GM19351 (cell line): ENCODE results near the gene ACVR2B.
A peak's percentile ranks its signal among the peaks of the same experiment; 100 is the strongest.

Source experiments
- ATAC-seq: cut with Tn5 transposase; IDR thresholded peaks from one replicate; pipeline ENCODE4 v1.9.1; 2021; ENCODE audit warnings: mild to moderate bottlenecking, moderate library complexity; ENCODE audit not compliant: unreplicated experiment

Gene ACVR2B

DNA sequence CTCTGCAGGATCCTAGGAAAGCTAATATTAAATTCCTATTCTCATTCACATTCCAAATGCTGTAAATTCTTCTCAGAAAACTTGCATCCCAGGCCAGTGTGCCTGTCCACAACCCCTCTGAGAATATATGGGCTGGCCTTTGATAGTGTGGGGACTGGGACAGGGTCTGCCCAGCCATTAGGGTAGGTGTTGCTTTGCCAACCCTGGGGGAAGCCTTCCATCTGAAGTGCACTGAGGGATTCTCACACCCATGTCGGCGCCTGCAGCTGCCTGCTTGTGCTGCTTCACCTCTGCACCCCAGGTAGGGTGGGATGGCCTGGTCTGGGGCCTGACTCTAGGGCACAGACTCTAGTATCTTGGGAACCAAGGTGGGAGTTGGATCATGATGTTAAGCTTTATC is 27.2 kb downstream of the ACVR2B start:
- ATAC-seq: no peak

DNA sequence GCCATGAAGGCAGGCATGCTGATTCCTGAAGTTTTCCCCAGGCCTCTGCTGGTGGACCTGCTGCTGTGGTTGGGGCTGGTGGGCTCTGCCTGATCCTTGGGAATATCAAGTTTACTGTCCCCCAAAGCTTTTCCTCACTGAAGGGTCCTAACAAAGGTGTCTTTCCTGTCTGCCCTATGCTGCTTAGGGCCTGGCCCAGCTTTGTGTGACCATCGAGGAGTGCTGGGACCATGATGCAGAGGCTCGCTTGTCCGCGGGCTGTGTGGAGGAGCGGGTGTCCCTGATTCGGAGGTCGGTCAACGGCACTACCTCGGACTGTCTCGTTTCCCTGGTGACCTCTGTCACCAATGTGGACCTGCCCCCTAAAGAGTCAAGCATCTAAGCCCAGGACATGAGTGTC is 29.3 kb downstream of the ACVR2B start:
- ATAC-seq: no peak

- peak; percentile 97 for ATAC-seq
Measured at GRCh38 chr3:38487323-38487722, 33.6 kb downstream of the ACVR2B start.

DNA sequence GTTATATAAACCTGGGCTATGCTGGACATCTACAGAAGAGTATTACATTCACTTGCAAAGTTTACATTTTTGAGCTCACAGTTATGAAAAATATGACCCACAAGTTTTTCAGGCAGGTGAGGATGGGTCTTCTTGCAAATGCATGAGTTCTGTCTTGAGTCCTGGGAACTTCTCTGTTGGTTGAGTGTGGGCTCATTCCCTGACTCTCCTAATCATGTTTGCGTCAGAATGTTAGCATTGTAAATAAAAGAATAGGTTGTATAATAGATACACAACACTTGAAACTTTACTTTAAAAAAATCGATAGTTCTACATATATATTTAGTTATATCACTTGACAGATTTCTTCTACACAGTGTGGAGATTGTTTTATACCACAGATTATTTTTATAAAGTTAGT is 35.3 kb downstream of the ACVR2B start:
- ATAC-seq: no peak

GRCh38 chr3:38489766-38490165 is 36.1 kb downstream of the ACVR2B start:
- ATAC-seq: no peak

GRCh38 chr3:38490281-38491030 is 36.8 kb downstream of the ACVR2B start:
- ATAC-seq: no peak

GRCh38 chr3:38491215-38491614 is 37.5 kb downstream of the ACVR2B start:
- ATAC-seq: no peak

- no peak for ATAC-seq
Measured at GRCh38 chr3:38493031-38493430, 39.3 kb downstream of the ACVR2B start.

DNA sequence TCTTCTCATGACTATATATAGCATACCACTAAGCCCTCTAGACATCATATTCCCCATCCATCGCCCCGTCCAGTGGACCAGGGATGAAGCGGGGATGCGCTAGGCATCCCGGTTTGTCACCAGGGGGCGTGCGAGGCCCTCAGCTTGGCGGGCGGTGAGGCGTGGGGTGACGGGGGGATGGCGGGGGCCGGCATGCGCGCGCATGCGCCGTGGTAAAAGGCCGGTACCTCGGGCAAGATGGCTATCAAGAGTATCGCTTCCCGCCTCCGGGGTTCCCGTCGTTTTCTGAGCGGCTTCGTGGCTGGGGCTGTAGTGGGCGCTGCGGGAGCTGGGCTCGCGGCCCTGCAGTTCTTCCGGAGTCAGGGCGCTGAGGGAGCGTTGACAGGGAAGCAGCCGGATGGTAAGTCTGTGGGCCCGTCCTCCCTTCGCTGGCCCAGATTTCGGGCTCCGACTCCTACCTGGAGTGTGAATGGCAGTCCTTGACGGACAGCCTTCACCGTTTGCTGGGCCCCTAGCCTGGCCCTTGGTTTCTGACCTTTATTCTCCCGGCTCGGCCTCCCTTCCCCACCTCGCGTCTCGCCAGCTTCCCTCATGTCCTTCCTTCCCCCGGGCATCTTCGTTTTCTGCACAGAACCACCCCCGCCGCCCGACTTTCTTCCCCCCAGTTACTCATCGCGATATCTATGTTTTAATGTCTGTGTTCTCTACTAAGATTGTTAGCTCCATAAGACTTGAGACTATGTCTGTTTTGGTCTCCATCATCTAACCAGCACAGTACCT is 42.6 kb downstream of the ACVR2B start, which contains the start of gene EXOG:
Gene EXOG (plus strand): TSS at position 210 of the 780 bp plus-strand sequence. CDS start 28 bp downstream, at position 238.
- ATAC-seq: peak; percentile 89

- ATAC-seq: no peak
Measured at GRCh38 chr3:38497031-38497430, 43.3 kb downstream of the ACVR2B start.

DNA sequence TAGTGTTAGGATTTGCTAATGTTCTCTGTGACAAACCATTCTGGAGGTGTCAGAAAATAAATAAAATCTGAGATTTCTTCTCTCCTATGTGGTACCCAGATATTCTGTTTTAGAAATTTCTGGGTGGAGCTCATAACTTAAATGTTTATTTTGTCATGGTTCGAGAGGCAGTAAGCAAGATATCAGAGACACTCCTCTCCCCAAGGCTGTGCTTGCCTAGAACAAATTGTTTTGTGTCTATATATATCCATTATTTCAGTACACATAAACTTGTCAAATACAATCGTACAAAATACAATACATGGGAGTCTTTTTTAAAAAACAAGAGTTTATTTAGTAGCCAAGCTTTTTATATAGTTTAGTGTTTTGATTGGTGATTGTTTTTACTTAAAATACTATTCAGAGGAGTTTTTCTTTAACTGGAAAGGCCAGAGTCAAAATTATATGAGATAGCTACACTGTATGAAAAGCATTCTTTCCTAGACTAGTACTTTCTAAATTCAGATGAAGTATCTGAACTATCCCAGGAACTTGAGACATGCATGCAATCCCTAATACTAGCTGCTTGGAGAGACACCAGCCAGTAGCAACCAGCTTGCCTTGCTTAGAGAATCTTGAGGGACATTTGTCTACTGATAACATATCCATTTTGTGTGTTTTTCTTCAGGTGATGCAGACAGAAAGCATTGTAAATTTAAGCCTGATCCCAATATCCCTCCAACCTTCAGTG is 47.2 kb downstream of the ACVR2B start:
- no peak for ATAC-seq

DNA sequence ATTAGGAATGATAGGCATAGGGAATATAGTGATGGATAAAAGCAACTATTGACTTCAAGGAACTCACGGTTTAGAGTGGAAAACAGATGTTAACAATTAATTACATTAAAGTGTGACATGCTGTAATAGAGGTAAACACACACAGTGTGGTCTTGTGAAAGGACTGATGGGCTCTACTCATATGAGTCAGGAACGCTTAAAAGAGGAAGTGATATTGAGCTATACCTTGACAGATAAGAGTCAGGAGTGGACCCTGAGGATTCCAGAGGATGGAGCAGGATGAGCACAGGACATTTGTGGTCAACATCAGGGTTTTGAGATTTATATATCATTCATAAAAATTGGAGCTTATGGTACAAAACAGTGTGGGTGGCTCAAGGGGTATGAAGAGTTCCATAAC is 53.4 kb downstream of the ACVR2B start:
- peak; percentile 100 for ATAC-seq

DNA sequence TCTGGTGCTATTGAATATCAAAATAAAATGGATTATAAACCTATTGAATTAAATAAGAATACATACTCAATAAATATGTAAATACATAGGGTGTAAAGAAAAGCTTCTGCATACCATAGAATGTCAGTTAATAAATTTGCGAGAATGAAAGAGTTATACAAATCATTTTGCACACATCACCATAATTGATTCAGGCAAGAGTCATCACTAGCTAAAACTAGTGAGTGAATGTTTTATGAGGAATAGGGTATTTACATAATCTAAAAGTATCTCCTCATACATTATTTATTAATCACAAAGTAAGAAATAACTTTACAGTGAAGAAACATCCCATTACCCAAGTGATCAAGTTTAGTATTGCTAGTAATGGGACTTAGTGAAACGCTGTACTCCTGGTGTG is 56.0 kb downstream of the ACVR2B start:
- ATAC-seq: no peak

DNA sequence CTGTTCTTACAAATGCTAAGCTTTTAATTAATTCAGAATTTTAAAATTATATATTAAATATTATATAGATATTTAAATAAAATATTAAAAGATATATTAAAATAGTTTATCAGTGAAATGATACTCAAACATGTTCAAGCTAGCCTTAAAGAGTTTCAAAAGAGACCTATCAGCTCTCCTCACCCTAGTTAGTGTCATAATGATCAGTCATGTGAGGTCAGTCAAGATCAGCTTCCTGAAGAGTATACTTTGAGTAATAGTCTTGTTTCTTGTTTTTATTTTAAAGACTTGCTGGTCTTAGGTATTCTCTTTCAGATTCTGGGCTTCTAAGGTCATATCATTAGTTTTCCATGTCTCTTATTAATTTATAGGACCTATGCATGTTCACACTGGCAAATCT is 56.9 kb downstream of the ACVR2B start:
- no peak for ATAC-seq

- no peak for ATAC-seq
Measured at GRCh38 chr3:38511546-38511945, 57.9 kb downstream of the ACVR2B start.

GRCh38 chr3:38515367-38515766 is 61.7 kb downstream of the ACVR2B start:
- no peak for ATAC-seq

GRCh38 chr3:38516669-38517068 is 63.0 kb downstream of the ACVR2B start:
- ATAC-seq: no peak

DNA sequence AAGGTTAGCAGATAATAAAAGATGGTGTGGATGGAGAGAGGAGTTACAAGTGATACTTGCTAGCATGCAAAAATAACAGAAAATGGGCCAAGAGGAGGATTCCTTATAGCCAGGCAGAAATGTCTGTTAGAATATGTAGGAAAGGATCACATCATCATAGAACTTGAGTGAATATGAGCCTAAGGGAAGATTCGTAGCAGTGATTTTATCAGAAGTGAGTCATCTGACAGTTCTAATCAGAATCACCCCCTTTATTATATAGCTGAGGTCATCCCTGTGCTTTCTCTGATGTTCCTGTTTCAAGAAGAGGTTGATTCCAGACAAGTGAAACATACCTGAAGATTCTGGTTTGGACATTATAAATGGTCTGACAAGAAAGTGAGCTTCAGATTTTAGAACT is 65.3 kb downstream of the ACVR2B start:
- no peak for ATAC-seq

- ATAC-seq: no peak
Measured at GRCh38 chr3:38519651-38520050, 66.0 kb downstream of the ACVR2B start.

- ATAC-seq: no peak
Measured at GRCh38 chr3:38521391-38521987, 67.8 kb downstream of the ACVR2B start.

GRCh38 chr3:38522002-38522401 is 68.3 kb downstream of the ACVR2B start:
- no peak for ATAC-seq
